ENCODE data around the gene GTPBP3.

DNA sequence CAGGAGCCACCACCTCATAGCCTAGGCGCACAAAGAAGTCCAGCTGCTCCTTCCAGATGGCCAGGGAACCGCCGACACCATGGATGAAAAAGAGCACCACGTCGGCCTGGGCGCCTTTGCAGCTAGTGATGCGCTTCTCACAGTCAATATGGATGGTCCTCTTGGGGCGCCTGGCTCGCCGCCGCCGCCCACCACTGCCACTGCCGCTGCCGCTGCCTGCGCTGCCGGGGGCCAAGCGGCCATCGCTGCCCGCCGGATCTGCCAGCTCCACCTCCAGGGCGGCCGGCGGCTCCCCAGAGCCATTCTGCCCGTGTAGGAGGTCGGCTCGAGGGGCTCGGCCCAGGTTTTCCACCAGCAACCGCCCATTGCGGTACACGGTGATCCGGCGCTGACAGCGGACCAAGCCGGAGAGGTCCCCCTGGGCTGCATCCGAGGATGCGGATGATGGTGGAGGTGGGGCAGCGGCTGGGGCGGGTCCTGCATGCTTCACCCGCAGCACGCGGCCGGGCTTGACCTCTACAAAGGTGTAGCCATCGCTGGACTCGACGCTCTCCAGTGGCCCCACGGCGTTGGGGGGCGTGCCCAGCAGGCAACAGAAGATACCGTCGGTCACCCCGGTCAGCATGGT is 36.2 kb upstream of the GTPBP3 start:
- TF ChIP-seq SIX5 (IDR thresholded peaks at IDR 0.05; ENCODE audit: low read depth, low read length) (no peak), GABPA (IDR thresholded peaks at IDR 0.05; ENCODE audit: borderline replicate concordance, insufficient read depth, low read length) (no peak), EZH2 (IDR thresholded peaks at IDR 0.05; ENCODE audit: low read depth, low read length, severe bottlenecking) (no peak), CEBPB (IDR thresholded peaks at IDR 0.05; ENCODE audit: low read depth, low read length) (no peak), ZNF274 (IDR thresholded peaks at IDR 0.05; ENCODE audit: borderline replicate concordance, extremely low read depth, low read length) (no peak), RBBP5 (IDR thresholded peaks at IDR 0.05; ENCODE audit: borderline replicate concordance, low read depth, low read length) (no peak), HDAC6 (IDR thresholded peaks at IDR 0.05; ENCODE audit: low read depth, low read length) (no peak)
- TF ChIP-seq, protein P1, sequence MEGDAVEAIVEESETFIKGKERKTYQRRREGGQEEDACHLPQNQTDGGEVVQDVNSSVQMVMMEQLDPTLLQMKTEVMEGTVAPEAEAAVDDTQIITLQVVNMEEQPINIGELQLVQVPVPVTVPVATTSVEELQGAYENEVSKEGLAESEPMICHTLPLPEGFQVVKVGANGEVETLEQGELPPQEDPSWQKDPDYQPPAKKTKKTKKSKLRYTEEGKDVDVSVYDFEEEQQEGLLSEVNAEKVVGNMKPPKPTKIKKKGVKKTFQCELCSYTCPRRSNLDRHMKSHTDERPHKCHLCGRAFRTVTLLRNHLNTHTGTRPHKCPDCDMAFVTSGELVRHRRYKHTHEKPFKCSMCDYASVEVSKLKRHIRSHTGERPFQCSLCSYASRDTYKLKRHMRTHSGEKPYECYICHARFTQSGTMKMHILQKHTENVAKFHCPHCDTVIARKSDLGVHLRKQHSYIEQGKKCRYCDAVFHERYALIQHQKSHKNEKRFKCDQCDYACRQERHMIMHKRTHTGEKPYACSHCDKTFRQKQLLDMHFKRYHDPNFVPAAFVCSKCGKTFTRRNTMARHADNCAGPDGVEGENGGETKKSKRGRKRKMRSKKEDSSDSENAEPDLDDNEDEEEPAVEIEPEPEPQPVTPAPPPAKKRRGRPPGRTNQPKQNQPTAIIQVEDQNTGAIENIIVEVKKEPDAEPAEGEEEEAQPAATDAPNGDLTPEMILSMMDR (IDR thresholded peaks at IDR 0.05; ENCODE audit: control extremely low read depth in 1 of 3, insufficient read depth in 1 of 3, low read depth in 1 of 3, low read length in 3 of 3): no peak
